Left hindlimb (tissue), 1 donor: Measurements from ENCODE around the gene ZNF677.
"Not testable (repeated sequence)": the region's sequence is repeated elsewhere in the genome, so short reads cannot be mapped to it uniquely, and the experiment has no call there.

Experiments used
- DNase-seq: peaks from one replicate; pipeline ENCODE4 v3.0.0-alpha.2; 2018

The ZNF677 gene

DNA sequence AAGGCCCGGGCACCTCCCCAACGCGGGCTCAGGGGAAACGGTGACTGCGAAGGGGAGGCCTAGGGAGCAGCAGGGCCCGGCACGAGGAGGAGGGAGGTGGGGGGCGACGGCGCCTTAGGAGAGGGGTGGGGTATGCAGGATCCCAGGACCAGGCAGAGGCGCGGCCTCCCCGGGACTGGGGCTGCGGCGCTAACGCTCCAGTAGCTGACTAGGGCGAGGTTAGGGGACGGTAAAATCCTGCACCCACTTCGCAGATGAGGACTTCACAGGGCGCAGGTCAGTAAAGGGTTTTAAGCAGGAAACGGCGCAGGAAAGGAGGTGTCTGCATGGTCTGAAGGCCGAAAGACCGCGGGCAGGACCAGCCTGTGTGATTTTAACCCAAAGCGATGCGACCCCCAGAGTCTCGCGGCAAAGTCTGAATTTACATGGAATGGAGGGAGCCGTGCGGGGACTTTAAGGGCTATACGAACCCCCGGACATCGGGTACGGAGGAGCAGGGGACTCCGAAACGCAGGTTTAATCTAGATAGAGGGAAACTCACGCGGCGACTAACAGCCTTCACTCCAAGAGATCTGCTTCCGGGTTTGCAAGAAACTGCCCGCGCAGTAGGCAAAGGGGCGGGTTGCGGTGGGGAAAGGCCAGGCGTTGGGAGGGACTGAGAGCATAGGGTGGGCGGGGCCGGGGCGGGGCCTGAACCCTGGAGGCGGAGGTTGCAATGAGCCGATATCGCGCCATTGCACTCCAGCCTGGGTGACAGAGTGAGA lies 61.7 kb downstream of the ZNF677 start, which contains the start of gene ZNF665:
Gene ZNF665 (minus strand): TSS at position 588 of the 764 bp plus-strand sequence. CDS start 10,460 bp downstream, outside the sequence.
- peak; percentile 93 for DNase-seq

DNA sequence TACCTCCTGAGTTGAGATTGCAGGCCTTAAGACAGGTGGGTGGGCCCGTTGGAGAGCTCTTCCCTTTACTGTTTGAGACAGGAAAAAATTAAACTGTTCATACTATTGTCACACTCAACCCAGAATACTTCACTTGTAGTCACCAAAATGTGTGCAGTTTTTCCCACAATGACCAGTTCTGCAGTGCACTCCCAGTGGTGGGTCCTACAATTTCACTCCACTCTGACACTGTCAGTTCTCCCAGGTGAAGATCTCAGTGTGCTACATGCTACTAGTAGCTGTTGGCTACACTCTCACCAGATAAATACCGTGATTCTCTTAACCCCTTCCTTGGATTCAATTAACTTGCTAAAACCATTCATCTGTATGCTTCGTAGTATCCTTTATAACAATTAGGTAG lies 64.4 kb downstream of the ZNF677 start:
- no peak for DNase-seq

DNA sequence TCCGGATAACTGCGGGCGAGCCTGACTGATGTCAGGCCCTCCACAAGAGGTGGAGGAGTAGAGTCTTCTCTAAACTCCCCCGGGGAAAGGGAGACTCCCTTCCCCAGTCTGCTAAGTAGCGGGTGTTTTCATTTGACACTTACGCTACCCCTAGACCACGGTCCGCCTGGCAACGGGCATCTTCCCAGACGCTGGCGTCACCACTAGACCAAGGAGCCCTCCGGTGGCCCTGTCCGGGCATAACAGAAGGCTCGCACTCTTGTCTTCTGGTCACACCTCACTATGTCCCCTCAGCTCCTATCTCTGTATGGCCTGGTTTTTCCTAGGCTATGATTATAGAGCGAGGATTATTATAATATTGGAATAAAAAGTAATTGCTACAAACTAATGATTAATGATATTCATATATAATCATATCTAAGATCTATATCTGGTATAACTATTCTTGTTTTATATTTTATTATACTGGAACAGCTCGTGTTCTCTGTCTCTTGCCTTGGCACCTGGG lies 64.9 kb downstream of the ZNF677 start:
- not testable (repeated sequence) for DNase-seq
